OCI-M1 (cell line): Measurements from ENCODE around the gene UFC1.

Experiments
- DNase-seq: peaks from one replicate; lab custom pipeline; 2025; lab: John Stamatoyannopoulos, UW

UFC1 gene

DNA sequence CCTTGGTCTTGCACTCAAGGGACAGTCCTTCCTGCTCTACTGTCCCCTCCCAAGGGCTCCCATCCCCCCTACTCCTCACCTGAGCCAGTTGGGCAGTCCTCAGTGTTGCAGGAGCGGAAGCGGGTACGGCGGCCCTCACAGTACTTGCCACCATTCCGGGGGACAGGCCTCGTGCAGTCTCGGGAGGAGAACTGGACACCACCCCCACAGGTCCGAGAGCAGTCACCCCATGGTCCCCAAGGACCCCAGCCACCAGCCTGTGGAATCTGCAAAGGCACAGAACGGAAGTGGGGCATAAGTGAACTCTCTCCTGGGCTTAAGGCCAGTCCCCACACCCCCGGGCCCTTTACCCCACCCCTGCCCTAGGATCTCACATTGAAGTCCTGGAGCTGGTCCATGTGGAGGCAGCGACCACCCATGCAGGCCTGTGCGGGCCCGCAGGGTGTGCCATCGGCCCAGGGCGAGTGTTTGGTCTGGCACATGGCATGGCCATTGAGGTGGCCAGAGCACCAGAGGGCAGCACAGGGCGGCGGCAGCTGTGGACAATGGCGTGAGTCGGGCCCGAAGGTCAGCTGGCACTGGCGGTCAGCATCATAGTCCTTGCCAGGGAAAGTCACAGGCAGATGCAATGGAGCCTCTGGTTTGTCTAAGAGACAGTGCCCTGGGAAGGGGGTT, 39.9 kb downstream of the UFC1 start:
- no peak for DNase-seq

DNA sequence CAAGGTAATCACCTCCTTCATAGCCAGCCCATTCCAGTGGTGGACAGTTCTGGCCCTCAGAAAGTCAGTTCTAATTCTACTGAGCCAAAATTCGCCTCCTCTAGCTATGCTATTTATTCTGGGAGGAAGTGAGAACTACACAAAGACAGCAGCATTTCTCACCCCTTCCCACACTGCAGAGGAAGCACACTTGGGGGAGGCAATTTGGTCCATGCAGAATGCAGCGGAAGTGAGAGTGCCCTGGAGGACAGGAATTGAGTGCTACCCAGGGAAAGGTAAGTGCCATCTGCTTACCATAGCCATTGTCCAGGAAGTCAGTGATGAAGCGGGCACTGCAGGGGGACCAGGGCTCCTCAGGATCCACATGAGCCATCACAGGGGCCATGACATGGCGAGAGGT, 41.4 kb downstream of the UFC1 start:
- DNase-seq = no peak

DNA sequence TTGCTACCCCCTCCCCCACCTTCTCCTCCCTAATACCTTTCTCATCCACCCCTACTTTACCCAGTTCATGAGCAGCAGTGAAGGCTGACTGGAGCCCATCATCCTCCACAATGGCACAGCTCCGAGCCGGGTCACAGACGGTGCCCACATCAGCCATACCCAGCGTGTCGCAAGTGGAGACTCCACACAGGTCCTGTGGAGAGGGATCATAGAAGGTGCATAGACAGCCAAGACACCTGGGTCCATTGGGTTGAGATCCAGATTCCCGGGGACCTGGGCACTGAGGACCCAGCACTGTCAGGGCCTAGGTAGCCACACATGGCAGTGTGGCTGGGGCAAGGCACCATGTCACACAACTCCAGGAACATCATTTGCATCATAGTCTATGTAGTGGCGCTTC, 42.3 kb downstream of the UFC1 start:
- no peak for DNase-seq

DNA sequence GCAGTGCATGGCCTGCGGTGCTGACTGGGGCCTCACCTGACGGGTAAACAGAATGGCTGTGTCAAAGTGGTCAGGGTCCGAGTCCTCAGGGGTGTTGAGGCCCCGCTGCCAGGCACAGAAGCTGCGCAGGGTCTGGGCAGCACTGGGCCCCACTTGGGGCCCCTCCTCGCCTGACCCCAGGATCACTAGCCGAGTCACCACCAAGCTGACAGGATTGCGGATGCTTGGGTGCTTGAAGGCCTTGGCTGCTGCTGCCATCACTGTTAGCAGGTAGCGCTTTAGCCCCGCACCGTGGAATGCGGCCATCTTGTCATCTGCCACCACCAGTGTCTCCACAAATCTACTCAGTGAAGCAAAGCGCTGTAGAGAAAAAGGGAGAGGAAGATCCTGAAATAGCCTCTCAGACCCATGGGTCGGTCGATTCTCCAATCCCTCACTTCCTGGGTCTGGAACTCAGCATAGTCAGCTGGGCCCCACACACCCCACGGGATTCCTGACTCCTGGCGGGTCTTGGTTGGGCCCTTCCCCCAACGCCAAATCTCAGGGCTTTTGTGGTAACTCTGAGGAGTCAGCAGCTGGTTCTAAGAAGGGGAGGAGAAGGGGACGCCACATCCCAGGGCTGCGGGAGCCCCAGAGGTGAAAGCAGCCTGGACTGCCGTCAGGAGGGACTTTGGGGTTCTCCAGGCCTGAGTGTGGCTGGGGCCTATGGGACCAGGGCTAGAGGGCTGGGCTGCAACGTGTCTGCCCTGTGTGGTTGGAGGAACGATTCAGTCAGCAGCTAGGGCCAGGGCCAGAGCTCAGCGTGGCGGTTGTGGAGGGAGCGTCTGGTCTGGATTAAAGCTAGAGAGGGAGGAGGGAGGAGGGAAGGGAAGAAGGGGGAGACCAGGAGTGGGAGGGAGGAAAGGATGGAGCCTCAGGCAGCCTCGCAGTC, 43.0 kb downstream of the UFC1 start:
- DNase-seq = no peak

DNA sequence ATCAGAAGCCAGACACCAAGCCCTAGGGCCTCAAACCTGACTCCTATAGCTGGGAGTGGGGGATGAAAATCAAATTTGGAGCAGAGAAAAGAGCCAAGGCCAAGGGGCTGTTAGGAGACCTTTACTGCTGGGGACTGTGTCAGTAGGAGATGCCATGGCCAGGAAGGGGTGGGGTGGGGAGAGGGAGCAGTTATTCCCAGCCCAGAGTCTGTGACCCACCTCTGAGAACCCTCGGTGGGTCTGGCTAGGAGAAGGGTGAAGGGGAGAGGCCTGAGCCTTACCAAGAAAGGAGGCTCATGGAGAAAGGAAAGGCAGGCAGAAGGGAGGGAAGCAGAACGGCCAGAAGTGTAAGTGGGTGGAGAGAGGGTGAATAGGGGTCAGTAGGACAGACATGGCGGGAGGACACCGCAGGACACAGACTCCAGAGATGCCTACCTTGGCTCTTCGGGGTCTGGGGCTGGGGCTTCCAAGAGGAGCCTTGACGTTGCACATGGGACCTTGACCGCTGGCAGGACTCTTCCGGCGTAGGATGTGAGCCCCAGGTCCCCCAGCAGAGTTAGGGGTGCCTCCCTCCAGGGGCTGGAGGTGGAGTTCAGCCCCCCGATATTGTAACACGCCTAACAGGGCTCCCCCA, 43.9 kb downstream of the UFC1 start:
- no peak for DNase-seq

DNA sequence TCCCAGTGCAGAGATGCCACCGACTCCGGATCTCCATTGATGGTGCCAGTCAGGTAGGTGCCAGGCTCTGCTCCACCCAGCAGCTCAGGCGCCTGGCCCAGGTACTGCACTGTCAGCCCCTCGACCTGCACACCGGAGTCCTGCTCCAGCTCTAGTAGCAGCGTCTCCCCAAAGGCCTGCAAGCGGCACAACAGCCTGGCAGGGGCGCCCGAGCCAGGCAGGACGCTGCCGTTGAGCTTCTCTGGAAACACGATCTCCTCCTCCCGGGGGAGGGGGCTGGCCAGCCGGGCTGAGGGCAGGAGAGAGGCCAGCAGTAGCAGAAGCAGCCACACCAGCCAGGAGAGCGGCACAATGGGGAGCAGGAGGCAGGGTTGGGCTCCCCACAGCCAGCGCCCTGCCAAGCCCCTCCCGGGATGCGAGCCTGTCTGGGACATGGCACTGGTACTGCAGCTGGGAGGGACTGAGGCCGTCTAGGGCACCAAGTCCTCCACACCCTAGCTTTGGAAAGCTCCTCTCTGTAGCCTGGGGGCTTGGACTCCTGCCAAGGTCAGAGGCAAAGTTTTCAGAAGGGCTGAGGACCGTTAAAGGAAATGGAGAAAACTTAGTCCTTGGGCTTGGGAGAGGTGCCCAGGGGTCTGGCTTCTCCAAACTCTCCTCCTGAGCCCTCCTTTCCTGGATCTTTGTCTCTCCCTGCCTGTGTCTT, 44.6 kb downstream of the UFC1 start:
- DNase-seq = peak; percentile 55

DNA sequence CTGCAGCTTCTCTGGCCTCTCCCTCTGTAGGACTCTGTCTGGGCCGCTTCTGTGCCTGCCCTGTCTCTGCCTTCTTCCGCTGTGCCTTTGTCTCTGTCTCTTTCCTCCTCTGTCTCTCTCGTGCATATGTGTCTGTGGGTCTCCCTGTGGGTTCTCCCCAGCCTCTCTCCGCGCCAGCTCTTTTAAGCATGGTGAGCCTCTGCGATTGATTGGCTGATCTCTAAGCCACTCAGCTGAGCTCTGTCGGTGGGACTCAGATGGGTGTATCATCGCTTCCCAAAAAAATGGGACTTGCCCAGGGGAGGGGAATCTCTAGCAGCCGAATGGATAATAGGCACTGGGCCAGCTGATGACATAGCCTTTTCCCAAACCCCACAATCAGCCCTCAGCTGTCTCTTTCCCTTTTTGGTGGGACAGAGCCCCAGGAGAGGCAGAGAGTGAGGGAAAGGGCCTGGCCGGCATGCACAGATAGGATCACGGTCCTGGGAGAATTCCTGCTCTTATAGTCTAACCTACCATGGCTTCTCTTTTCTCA, 45.2 kb downstream of the UFC1 start, which contains the start of gene ADAMTS4:
TSS of gene ADAMTS4 (minus strand) at position 158 of the 535 bp plus-strand sequence. CDS start 427 bp downstream, outside the sequence.
- no peak for DNase-seq

DNA sequence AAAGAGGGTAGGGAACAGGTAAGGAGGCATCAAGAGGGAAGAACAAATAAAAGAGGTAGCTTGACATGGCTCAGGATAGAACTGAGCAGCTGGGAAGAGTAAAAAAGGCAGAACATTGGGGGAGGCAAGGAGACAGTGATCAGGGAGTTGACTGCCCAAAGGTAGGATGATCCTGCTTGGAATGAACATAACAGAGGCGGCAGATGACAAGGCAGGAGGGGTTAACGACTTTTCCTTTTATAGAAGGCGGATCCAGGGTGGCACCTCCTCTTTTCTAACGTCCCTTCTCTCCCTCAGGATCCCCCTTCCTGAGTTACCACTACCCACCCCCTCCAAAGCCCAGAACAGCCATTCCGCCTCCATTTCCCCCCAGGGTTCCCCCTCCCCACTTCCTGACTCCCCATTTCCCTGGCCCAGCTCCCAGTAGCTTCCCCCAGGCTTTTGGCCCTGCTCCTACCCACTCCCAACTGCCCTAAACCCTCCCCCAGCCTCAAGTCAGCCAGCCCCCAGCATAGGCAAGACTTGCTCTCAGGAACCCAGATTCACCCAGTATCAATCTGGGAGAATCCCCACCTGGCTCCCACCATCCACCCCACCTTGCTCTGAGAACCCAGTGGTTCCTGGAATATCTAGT, 45.8 kb downstream of the UFC1 start:
- DNase-seq = no peak

DNA sequence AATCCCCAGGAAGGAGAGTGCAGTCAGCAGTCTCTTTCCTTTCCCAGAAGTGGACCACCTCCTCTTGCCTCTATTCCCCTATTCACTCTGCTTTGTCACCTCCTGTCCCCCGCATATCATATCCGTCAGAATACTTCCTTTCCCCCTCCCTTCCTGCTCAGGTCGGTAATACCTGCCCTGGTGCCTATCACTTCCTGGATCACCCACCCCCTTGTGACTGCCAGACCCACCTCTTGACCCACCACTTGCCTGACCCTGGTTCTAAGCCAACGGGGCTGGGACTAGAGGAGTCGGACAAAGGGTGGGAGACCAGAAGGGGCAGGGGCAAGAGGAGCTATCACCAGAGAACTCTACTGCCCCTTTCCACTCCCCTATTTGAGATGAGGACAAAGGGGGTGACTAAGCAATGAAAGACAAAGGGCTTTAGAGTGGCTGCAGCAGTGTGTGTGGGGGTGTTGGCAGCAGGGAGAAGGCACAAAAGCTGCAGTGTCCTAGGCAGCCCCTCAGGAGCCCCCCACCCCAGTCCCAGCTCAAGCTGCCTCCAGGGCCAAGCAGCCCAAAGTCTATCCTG, 46.7 kb downstream of the UFC1 start:
- no peak for DNase-seq

DNA sequence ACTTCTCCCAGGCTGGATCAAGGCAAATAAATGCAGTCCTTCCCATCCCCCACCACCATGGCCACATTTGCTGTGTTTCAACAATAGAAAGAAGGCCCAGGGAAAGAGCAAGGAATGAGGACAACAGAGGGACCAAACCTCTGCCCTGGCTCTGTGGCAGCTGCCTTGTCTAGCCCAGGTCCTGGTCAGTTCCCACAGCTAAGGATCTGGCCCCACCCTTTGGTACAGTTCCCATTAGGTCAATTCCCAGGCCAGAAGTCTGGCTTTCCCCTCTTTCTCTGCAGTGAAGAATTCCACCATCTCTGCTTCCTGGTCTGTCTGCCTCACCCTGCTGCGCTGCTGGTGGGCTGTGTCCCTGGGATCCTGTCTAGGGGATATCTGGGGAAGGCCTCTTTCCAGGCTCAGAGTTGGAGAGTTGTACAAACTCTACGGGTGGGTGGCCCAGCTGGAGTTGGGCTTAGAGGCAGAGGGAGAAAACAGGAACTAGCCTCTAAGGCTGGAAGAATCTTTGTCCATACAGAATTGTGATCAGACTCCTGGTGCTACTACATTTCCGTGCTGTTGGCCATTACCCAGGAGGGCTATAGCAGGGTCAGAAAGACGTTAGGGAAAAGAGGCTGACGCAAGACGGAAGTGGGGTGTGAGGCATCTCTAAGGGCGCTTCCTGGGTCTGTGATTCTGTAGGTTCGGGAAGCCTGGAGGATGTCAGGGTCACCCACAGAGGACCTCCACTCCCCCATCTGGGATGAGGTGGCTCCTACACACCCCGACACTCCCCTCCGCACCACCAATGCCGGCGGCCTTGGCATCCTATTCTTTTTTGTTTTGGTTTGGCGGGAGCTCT, 47.4 kb downstream of the UFC1 start:
- DNase-seq = peak; percentile 67

DNA sequence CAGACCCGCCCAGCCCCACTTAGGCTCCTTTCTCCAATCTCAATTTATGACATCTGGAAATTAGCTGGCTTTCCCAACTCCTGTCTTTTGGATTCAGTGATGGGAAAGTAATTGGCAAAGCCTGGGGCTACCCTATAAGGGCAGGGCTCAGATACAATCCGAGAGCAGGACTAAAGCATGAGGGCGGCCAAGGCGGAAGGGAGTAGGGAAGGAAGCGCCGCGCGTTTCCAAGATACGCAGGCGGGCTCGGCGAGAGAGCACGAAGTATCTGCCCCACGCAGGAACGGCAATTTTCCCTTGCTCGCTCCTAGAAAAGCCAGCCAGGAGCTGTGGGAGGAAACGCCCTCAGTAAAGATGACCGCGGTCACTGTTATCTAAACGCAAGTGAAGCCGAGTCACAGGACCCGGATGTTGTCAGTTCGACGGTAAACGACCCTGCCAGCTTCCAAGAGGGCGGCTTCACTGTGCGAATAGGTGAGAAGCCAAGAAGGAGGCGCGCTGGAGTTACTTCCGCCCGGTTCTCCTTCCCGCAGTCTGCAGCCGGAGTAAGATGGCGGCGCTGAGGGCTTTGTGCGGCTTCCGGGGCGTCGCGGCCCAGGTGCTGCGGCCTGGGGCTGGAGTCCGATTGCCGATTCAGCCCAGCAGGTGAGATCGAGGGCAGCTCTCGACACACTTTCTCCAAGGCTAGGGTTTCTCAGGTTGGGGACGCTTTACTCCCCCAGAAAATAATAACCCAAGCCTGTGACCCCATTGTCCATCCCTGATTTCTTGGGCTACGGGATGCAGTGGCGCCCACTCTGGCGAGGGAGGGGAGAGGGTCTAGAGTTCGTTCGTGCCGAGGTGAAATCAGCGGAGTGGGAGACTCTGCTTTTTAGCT, 48.3 kb downstream of the UFC1 start, which contains the start of gene NDUFS2:
TSS of gene NDUFS2 (plus strand) at position 532 of the 877 bp plus-strand sequence. CDS start at position 551, 19 bp downstream.
- DNase-seq = peak; percentile 99

DNA sequence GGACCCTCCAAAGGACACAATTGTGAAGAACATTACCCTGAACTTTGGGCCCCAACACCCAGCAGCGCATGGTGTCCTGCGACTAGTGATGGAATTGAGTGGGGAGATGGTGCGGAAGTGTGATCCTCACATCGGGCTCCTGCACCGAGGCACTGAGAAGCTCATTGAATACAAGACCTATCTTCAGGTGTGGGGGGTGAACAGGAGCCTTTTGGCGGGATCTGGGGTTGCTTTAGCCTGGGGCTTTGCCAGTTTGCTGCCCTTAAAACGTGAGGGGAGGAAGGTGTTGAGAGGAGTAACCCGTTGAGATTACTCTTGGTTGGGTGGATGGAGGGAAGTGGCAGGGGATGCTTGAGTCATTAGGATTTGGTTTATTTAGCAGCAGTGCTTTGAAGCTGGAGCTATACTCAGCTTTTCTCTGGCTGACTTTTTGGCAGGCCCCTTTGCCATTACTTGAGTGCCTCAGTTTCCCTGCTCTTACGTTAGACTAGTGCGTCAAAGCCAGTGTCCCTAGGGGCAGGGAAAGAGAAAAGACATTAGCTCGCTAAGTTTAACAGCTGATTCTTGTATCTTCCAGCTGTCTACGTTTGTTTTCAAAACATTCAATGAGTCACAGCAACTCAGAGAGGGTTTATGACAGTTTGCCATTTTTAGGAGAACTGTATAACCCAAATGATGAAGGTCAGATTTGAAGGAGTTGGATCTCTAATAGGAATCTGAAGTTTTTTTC, 52.8 kb downstream of the UFC1 start:
- DNase-seq = no peak

DNA sequence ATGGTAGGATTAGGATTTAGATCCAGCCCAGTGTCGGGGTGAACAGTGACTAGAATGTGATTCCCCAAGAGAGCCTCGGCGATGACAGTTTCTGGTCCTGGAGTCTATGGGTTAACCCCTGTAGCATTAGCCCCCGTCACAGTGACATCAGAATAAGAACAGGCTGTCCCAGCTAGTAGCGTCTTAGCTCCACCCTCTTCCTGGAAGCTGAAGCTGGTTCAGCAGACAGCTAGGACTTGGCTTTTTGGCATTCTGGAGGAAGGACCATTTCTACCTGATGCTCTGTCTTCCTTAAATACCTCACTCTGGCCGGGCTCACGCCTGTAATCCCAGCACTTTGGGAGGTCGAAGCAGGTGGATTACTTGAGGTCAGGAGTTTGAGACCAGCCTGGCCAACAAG, 53.4 kb downstream of the UFC1 start:
- DNase-seq = no peak
